Fibroblast of skin of scalp (primary cell): ENCODE data around the gene TMEM178B.
A peak's percentile ranks its signal among the peaks of the same experiment; 100 is the strongest.
"Not testable (repeated sequence)": the region's sequence is repeated elsewhere in the genome, so short reads cannot be mapped to it uniquely, and the experiment has no call there.

Experiments
- DNase-seq: peaks from one replicate; pipeline ENCODE4 v3.0.0-alpha.2; 2013

TMEM178B gene

GRCh38 chr7:141317033-141317585, 243.2 kb downstream of the TMEM178B start:
- DNase-seq, result no peak

- no peak for DNase-seq
Measured at GRCh38 chr7:141320287-141320686, 246.4 kb downstream of the TMEM178B start.

- DNase-seq, result no peak
Measured at GRCh38 chr7:141322383-141322782, 248.5 kb downstream of the TMEM178B start.

- DNase-seq, result no peak
Measured at GRCh38 chr7:141323826-141324225, 250.0 kb downstream of the TMEM178B start.

- DNase-seq, result no peak
Measured at GRCh38 chr7:141324870-141325269, 251.0 kb downstream of the TMEM178B start.

GRCh38 chr7:141325275-141325674, 251.4 kb downstream of the TMEM178B start:
- no peak for DNase-seq

GRCh38 chr7:141328290-141328689, 254.4 kb downstream of the TMEM178B start:
- DNase-seq, result no peak

GRCh38 chr7:141330285-141330684, 256.4 kb downstream of the TMEM178B start:
- DNase-seq, result not testable (repeated sequence)

- DNase-seq, result no peak
Measured at GRCh38 chr7:141333459-141333858, 259.6 kb downstream of the TMEM178B start.

GRCh38 chr7:141335164-141335563, 261.3 kb downstream of the TMEM178B start:
- no peak for DNase-seq

GRCh38 chr7:141339603-141340002, 265.7 kb downstream of the TMEM178B start:
- no peak for DNase-seq

- no peak for DNase-seq
Measured at GRCh38 chr7:141340991-141341390, 267.1 kb downstream of the TMEM178B start.

GRCh38 chr7:141342621-141343408, 269.0 kb downstream of the TMEM178B start:
- no peak for DNase-seq

- DNase-seq, result no peak
Measured at GRCh38 chr7:141344153-141344935, 270.5 kb downstream of the TMEM178B start.

- DNase-seq, result no peak
Measured at GRCh38 chr7:141348728-141349127, 274.9 kb downstream of the TMEM178B start.

GRCh38 chr7:141349338-141349737, 275.5 kb downstream of the TMEM178B start:
- no peak for DNase-seq

- no peak for DNase-seq
Measured at GRCh38 chr7:141349804-141350203, 275.9 kb downstream of the TMEM178B start.

GRCh38 chr7:141351175-141351574, 277.3 kb downstream of the TMEM178B start:
- no peak for DNase-seq

- DNase-seq, result no peak
Measured at GRCh38 chr7:141352955-141353354, 279.1 kb downstream of the TMEM178B start.

- peak; percentile 52 for DNase-seq
Measured at GRCh38 chr7:141354251-141354650, 280.4 kb downstream of the TMEM178B start.

GRCh38 chr7:141355032-141355431, 281.2 kb downstream of the TMEM178B start:
- DNase-seq, result peak; percentile 4

GRCh38 chr7:141356161-141356560, 282.3 kb downstream of the TMEM178B start:
- peak; percentile 2 for DNase-seq

GRCh38 chr7:141358386-141358785, 284.5 kb downstream of the TMEM178B start:
- no peak for DNase-seq

GRCh38 chr7:141359262-141359661, 285.4 kb downstream of the TMEM178B start:
- no peak for DNase-seq
